Stimulated activated CD4-positive, alpha-beta T cell treated with anti-CD3 and anti-CD28 coated beads, Interleukin-1b, Interleukin-23, amount 100 ng/mL, for 4 hours (primary cell): Measurements from ENCODE around the gene SNUPN.

Experiments
- DNase-seq, 2 donors: peaks; one replicate each; pipeline ENCODE4 v3.0.0-alpha.2; 2020; ENCODE audit warnings: low read depth in 2 of 2

Gene SNUPN

GRCh38 chr15:75654201-75654907 is 28.8 kb upstream of the SNUPN start:
- no peak for DNase-seq

- no peak for DNase-seq
Measured at GRCh38 chr15:75653347-75653913, 27.9 kb upstream of the SNUPN start.

- no peak for DNase-seq
Measured at GRCh38 chr15:75651810-75652543, 26.5 kb upstream of the SNUPN start.

GRCh38 chr15:75650908-75651809 is 25.6 kb upstream of the SNUPN start:
- no peak for DNase-seq

GRCh38 chr15:75649848-75650247 is 24.3 kb upstream of the SNUPN start:
- no peak for DNase-seq

GRCh38 chr15:75649045-75649761 is 23.7 kb upstream of the SNUPN start:
- DNase-seq, result no peak

- no peak for DNase-seq
Measured at GRCh38 chr15:75648156-75649000, 22.9 kb upstream of the SNUPN start.

- DNase-seq, result peak; percentile 36 to 39
Measured at GRCh38 chr15:75647370-75648155, 22.0 kb upstream of the SNUPN start, which contains the start of gene SNX33. Gene SNX33, plus strand, starts transcription at chr15:75647912. Its CDS starts 1,191 bp downstream, at chr15:75649103.

GRCh38 chr15:75646944-75647364 is 21.4 kb upstream of the SNUPN start:
- peak in 1 of 2 donors; percentile 5 for DNase-seq

GRCh38 chr15:75646112-75646943 is 20.8 kb upstream of the SNUPN start:
- no peak for DNase-seq

GRCh38 chr15:75644376-75644775 is 18.9 kb upstream of the SNUPN start:
- no peak for DNase-seq

GRCh38 chr15:75641603-75642002 is 16.1 kb upstream of the SNUPN start:
- no peak for DNase-seq

- DNase-seq, result no peak
Measured at GRCh38 chr15:75641179-75641503, 15.6 kb upstream of the SNUPN start.

GRCh38 chr15:75640483-75641178 is 15.1 kb upstream of the SNUPN start:
- peak; percentile 17 to 40 for DNase-seq

GRCh38 chr15:75639709-75640482 is 14.4 kb upstream of the SNUPN start, which contains the start of gene IMP3:
Gene IMP3, minus strand, starts transcription at chr15:75640224. Its CDS starts 56 bp downstream, at chr15:75640168.
- peak; percentile 83 to 87 for DNase-seq

- no peak for DNase-seq
Measured at GRCh38 chr15:75639191-75639708, 13.7 kb upstream of the SNUPN start.
